KOPT-K1 (cell line): Measurements from ENCODE around the gene FAM25G.
"Not testable (repeated sequence)": the region's sequence is repeated elsewhere in the genome, so short reads cannot be mapped to it uniquely, and the experiment has no call there.

Source experiments
- H3K27ac ChIP-seq: fragments of 200-600 bp; sonication (generic); 2 replicates; pipeline ENCODE4 v1.5.1; 2016; ENCODE audit warnings: antibody characterized with exemption, mild to moderate bottlenecking, low read depth, low read length; ENCODE audit not compliant: poor library complexity, severe bottlenecking
- H3K36me3 ChIP-seq: fragments of 200-600 bp; sonication (generic); 2 replicates; pipeline ENCODE4 v1.5.1; 2017; ENCODE audit warnings: antibody characterized with exemption, mild to moderate bottlenecking, low read length, moderate library complexity; ENCODE audit not compliant: insufficient read depth
- H3K9me3 ChIP-seq: fragments of 200-600 bp; sonication (generic); 2 replicates; pipeline ENCODE4 v1.5.1; 2017; ENCODE audit warnings: antibody characterized with exemption, low read length, mild to moderate bottlenecking; ENCODE audit not compliant: insufficient read depth, poor library complexity, severe bottlenecking

The FAM25G gene

GRCh38 chr10:47455350-47456078, 36.0 kb downstream of the FAM25G start:
- not testable (repeated sequence) for H3K36me3 ChIP-seq, H3K27ac ChIP-seq, H3K9me3 ChIP-seq

GRCh38 chr10:47454780-47455058, 36.8 kb downstream of the FAM25G start:
- no peak overlapping the region for H3K27ac ChIP-seq
- H3K9me3 ChIP-seq = no peaks in the 10 kb centered on the region

GRCh38 chr10:47454008-47454779, 37.3 kb downstream of the FAM25G start:
- H3K27ac ChIP-seq = no peak overlapping the region

More at GRCh38 chr10:47454780-47455058, 36.8 kb downstream of the FAM25G start:
- no peaks in the 10 kb centered on the region for H3K36me3 ChIP-seq

GRCh38 chr10:47453141-47454007, 38.1 kb downstream of the FAM25G start:
- Histone ChIP-seq H3K27ac (no peak overlapping the region), H3K36me3 (no peaks in the 10 kb centered on the region), H3K9me3 (no peaks in the 10 kb centered on the region)

More at GRCh38 chr10:47454008-47454779, 37.3 kb downstream of the FAM25G start:
- Histone ChIP-seq H3K9me3 (no peaks in the 10 kb centered on the region), H3K36me3 (no peaks in the 10 kb centered on the region)

GRCh38 chr10:47452495-47453140, 38.9 kb downstream of the FAM25G start:
- no peak overlapping the region for H3K27ac ChIP-seq
- H3K36me3 ChIP-seq = no peaks in the 10 kb centered on the region
- H3K9me3 ChIP-seq = no peaks in the 10 kb centered on the region

- Histone ChIP-seq H3K36me3 (no peaks in the 10 kb centered on the region), H3K27ac (no peak overlapping the region), H3K9me3 (no peaks in the 10 kb centered on the region)
These were observed 39.5 kb downstream of the FAM25G start for GRCh38 chr10:47451998-47452494.

- no peak overlapping the region for H3K27ac ChIP-seq
- H3K36me3 ChIP-seq = no peaks in the 10 kb centered on the region
- H3K9me3 ChIP-seq = peaks cover 1% of the 10 kb centered on the region
These were observed 40.1 kb downstream of the FAM25G start for GRCh38 chr10:47451273-47451997.

- no peaks in the 10 kb centered on the region for H3K36me3 ChIP-seq
These were observed 41.1 kb downstream of the FAM25G start for GRCh38 chr10:47450442-47450841.

GRCh38 chr10:47449979-47450378, 41.5 kb downstream of the FAM25G start:
- H3K36me3 ChIP-seq = no peaks in the 10 kb centered on the region
- no peak overlapping the region for H3K27ac ChIP-seq
- peaks cover 14% of the 10 kb centered on the region for H3K9me3 ChIP-seq

More at GRCh38 chr10:47450442-47450841, 41.1 kb downstream of the FAM25G start:
- H3K27ac ChIP-seq = no peak overlapping the region
- H3K9me3 ChIP-seq = peaks cover 11% of the 10 kb centered on the region

GRCh38 chr10:47449102-47449978, 42.2 kb downstream of the FAM25G start:
- Histone ChIP-seq H3K27ac (no peak overlapping the region), H3K9me3 (peaks cover 15% of the 10 kb centered on the region), H3K36me3 (no peaks in the 10 kb centered on the region)

- H3K27ac ChIP-seq = no peak overlapping the region
- peaks cover 15% of the 10 kb centered on the region for H3K9me3 ChIP-seq
- H3K36me3 ChIP-seq = no peaks in the 10 kb centered on the region
These were observed 43.8 kb downstream of the FAM25G start for GRCh38 chr10:47447705-47448104.

GRCh38 chr10:47447209-47447608, 44.3 kb downstream of the FAM25G start:
- Histone ChIP-seq H3K36me3 (no peaks in the 10 kb centered on the region), H3K27ac (no peak overlapping the region), H3K9me3 (peaks cover 15% of the 10 kb centered on the region)

GRCh38 chr10:47445720-47446119, 45.8 kb downstream of the FAM25G start:
- peaks cover 15% of the 10 kb centered on the region for H3K9me3 ChIP-seq
- no peaks in the 10 kb centered on the region for H3K36me3 ChIP-seq
- no peak overlapping the region for H3K27ac ChIP-seq
